NT2/D1 (cell line): ENCODE results near the gene CRKL.
A peak's percentile ranks its signal among the peaks of the same experiment; 100 is the strongest.

Experiments
- DNase-seq: peaks from one replicate; pipeline ENCODE4 v3.0.0-alpha.2; 2011; ENCODE audit warnings: low read depth, low spot score
- H3K27me3 ChIP-seq: 2 replicates; pipeline ENCODE4 v1.6.0; 2011; ENCODE audit warnings: mild to moderate bottlenecking; ENCODE audit not compliant: insufficient read length, insufficient read depth
- H3K36me3 ChIP-seq: 2 replicates; pipeline ENCODE4 v1.6.1; 2011; ENCODE audit warnings: mild to moderate bottlenecking, low read length, mixed read lengths; ENCODE audit not compliant: insufficient read depth, insufficient read length
- H3K4me1 ChIP-seq: 2 replicates; pipeline ENCODE4 v1.5.1; 2011; ENCODE audit not compliant: insufficient read depth, insufficient read length
- H3K4me3 ChIP-seq: 2 replicates; pipeline ENCODE4 v1.5.1; 2011; ENCODE audit warnings: low read depth; ENCODE audit not compliant: insufficient read length
- H3K9ac ChIP-seq: 2 replicates; pipeline ENCODE4 v1.6.0; 2011; ENCODE audit warnings: low read depth; ENCODE audit not compliant: insufficient read length
- H3K9me3 ChIP-seq: 2 replicates; pipeline ENCODE4 v1.5.1; 2011; ENCODE audit warnings: mild to moderate bottlenecking, low read length; ENCODE audit not compliant: insufficient read depth
- SUZ12 ChIP-seq: IDR thresholded peaks from 2 replicates; pipeline ENCODE4 v1.6.1; 2011; ENCODE audit not compliant: insufficient read length, insufficient read depth; ENCODE audit errors: extremely low read depth
- YY1 ChIP-seq: IDR thresholded peaks from 2 replicates; pipeline ENCODE4 v1.6.1; 2011; ENCODE audit not compliant: insufficient read length, insufficient read depth
- ZNF274 ChIP-seq: IDR thresholded peaks from 2 replicates; pipeline ENCODE4 v1.6.1; 2011; ENCODE audit warnings: mild to moderate bottlenecking, low read depth, low read length

The CRKL gene

DNA sequence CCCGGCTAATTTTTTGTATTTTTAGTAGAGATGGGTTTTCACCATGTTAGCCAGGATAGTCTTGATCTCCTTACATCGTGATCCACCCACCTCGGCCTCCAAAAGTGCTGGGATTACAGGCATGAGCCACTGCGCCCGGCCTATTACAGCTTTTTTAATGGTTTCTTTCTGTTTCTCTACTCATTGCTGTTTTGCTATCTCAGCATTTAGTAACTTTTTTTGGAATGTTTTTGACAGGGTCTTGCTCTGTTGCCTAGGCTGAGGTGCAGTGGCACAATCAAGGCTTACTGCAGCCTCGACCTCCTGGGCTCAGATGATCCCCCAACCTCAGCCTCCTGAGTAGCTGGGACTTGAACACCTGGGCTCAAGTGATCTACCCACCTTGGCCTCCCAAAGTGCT lies 4.7 kb upstream of the CRKL start:
- Histone ChIP-seq H3K9me3 (no peaks in the 10 kb centered on the region), H3K9ac (no peak overlapping the region), H3K4me3 (no peak overlapping the region), H3K36me3 (no peaks in the 10 kb centered on the region), H3K27me3 (no peaks in the 10 kb centered on the region), H3K4me1 (no peaks in the 10 kb centered on the region)
- TF ChIP-seq SUZ12, result no peak
- no peak for TF ChIP-seq ZNF274
- no peak for TF ChIP-seq YY1
- no peak for DNase-seq

DNA sequence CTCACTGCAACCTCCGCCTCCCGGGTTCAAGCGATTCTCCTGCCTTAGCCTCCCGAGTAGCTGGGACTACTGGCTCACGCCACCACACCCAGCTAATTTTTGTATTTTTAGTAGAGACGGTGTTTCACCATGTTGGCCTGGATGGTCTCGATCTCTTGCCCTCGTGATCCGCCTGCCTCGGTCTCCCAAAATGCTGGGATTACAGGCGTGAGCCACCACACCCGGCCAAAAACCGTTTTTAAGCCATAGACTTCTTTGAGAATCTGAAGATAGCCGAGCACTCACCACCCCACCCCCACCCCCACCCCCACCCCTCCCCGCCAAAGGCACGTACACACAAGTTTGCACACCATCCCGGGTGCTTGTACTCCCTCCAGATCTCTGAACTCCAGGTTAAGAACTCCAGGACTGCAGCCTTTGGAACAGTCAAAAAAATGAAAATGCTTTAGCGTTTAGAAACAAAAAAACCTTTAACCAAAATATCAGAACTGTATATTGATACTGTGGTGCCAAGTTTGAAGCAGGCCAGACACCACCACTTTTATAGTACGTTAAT lies 1.5 kb downstream of the CRKL start:
- peak overlapping the region; percentile 91 for H3K4me3 ChIP-seq
- TF ChIP-seq ZNF274, result no peak
- TF ChIP-seq YY1, result no peak
- TF ChIP-seq SUZ12, result no peak
- DNase-seq, result no peak

DNA sequence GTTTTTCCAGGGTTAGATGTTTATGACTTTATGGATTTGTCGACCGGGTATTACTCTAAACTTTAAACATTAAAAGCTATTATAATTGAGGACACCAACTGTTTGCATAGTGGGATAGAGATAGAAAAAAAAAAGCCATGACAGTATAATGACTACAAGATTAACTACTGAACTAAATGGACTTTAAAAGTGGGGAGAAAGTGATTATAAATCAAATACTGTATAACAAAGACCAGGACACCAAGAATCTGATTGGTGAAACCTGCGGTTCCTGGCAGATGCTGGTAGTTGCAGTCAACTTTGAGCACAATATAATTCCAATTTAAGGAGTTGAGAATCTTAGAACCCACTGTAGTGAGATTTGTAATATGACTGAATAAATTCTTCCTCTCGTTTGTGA lies 2.5 kb downstream of the CRKL start:
- Histone ChIP-seq H3K4me1 (no peaks in the 10 kb centered on the region), H3K9me3 (no peaks in the 10 kb centered on the region), H3K36me3 (peaks cover 18% of the 10 kb centered on the region), H3K27me3 (no peaks in the 10 kb centered on the region), H3K4me3 (peak overlapping the region; percentile 91), H3K9ac (peak overlapping the region; percentile 67)
- TF ChIP-seq SUZ12, result no peak
- no peak for TF ChIP-seq ZNF274
- no peak for TF ChIP-seq YY1
- DNase-seq, result no peak

More for the DNA sequence above, 1.5 kb downstream of the CRKL start:
- Histone ChIP-seq H3K9me3 (no peaks in the 10 kb centered on the region), H3K9ac (peak overlapping the region; percentile 67), H3K27me3 (no peaks in the 10 kb centered on the region), H3K4me1 (no peaks in the 10 kb centered on the region), H3K36me3 (peaks cover 11% of the 10 kb centered on the region)

DNA sequence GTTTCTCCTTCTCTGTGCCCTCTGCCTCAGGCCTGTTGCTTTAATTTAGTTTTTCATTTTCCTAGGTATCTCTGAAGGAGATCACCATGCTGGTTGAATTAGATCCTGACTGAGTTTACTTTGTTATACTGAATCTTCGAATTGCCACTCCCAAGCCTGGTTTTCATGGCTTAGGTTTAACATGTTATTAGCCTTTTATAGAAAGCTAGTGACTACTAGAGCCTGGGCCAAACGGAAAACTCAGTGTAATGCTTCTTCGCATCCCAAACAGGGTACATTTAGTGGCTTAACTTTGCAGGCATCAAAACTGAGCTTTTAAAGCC lies 3.6 kb downstream of the CRKL start:
- TF ChIP-seq ZNF274 (no peak), YY1 (no peak), SUZ12 (no peak)
- H3K36me3 ChIP-seq, result peaks cover 22% of the 10 kb centered on the region
- DNase-seq, result no peak
- H3K4me3 ChIP-seq, result no peak overlapping the region
- peaks cover under 1% of the 10 kb centered on the region for H3K4me1 ChIP-seq
- no peaks in the 10 kb centered on the region for H3K27me3 ChIP-seq
- H3K9me3 ChIP-seq, result no peaks in the 10 kb centered on the region
- H3K9ac ChIP-seq, result no peak overlapping the region

DNA sequence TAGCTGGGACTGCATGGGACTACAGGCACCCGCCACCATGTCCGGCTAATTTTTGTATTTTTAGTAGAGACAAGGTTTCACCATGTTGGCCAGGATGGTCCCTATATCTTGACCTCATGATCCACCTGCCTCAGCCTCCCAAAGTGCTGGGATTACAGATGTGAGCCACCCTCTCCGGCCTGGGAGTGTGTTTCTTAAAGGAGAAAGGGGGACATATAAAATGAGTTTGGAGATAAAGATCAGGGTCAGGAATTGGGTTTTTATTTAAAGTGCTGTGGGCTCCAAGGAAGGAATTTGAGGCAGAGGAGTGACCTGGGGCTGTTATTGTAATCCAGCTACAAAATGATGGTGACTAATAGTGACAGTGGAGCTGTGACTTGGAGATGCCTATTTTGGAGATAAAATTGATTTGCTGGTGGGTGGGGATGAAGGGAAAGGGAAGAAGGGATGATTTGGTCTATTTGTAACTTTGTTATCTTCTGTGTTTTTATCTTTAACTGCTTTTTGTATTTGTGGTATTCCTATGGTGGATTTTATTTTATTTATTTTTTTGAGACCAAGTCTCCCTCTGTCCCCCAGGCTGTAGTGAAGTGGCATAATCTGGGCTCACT lies 5.0 kb downstream of the CRKL start:
- H3K36me3 ChIP-seq, result peaks cover 25% of the 10 kb centered on the region
- TF ChIP-seq ZNF274, result no peak
- no peak for TF ChIP-seq SUZ12
- TF ChIP-seq YY1, result no peak
- no peaks in the 10 kb centered on the region for H3K27me3 ChIP-seq
- H3K9ac ChIP-seq, result no peak overlapping the region
- H3K9me3 ChIP-seq, result no peaks in the 10 kb centered on the region
- no peak overlapping the region for H3K4me3 ChIP-seq
- no peak for DNase-seq
- H3K4me1 ChIP-seq, result peaks cover 5% of the 10 kb centered on the region

DNA sequence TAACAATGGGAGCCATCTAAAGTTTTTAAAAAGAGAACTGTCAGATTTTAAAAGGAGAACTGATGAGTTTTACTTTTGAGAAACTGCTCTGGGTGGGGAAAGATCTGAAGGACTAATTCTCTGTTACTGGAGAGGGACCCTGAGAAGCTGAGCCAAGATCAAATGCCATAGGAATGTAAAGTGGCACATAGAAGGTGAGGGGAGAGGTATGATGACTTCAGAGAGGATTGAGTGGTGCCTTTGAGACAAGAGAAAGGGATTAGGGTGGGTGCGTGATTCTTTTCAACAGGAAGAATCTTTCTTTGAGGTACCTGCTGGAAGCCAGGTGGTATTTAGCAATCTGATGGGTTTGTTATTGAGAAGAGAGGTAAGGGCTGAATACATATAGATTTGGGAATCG lies 9.0 kb downstream of the CRKL start:
- H3K9ac ChIP-seq, result no peak overlapping the region
- no peak overlapping the region for H3K4me3 ChIP-seq
- H3K36me3 ChIP-seq, result peaks cover 20% of the 10 kb centered on the region
- no peak for DNase-seq
- no peak for TF ChIP-seq ZNF274
- TF ChIP-seq SUZ12, result no peak
- no peak for TF ChIP-seq YY1
- H3K4me1 ChIP-seq, result peaks cover 7% of the 10 kb centered on the region
- H3K27me3 ChIP-seq, result no peaks in the 10 kb centered on the region
- H3K9me3 ChIP-seq, result no peaks in the 10 kb centered on the region

DNA sequence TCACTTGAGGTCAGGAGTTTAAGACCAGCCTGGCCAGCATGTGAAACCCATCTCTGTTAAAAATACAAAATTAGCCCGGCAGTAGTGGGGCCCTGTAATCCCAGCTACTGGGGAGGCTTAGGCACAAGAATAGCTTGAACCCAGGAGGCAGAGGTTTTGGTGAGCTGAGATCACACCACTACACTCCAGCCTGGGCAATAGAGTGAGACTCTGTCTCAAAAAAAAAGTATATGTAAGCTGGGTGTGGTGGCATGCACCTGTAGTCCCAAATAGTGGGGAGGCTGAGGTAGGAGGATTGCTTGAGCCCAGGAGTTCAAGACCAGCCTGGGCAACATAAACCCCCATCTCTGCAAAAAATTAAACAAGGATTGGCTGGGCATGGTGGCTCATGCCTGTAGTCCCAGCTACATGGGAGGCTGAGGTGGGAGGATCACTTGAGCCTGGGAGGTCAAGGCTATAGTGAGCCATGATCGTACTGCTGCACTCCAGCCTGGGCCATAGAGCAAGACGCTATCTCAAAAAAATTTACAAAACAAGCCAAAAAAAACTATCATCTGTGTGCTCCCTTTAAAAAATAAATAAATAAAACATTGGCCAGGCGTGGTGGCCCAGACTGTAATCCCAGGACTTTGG lies 10.8 kb downstream of the CRKL start:
- Histone ChIP-seq H3K9me3 (no peaks in the 10 kb centered on the region), H3K4me1 (peaks cover 7% of the 10 kb centered on the region), H3K9ac (no peak overlapping the region), H3K27me3 (no peaks in the 10 kb centered on the region), H3K36me3 (peaks cover 26% of the 10 kb centered on the region), H3K4me3 (no peak overlapping the region)
- TF ChIP-seq ZNF274, result no peak
- no peak for TF ChIP-seq YY1
- TF ChIP-seq SUZ12, result no peak
- DNase-seq, result no peak
